GM18505 (cell line): ENCODE measurements around the gene SLC25A21.
"Not testable (repeated sequence)": the region's sequence is repeated elsewhere in the genome, so short reads cannot be mapped to it uniquely, and the experiment has no call there.

Experiments
- ATAC-seq: cut with Tn5 transposase; IDR thresholded peaks from one replicate; pipeline ENCODE4 v1.9.1; 2021; ENCODE audit not compliant: unreplicated experiment
- POLR2A ChIP-seq: IDR thresholded peaks from 4 replicates; pipeline ENCODE4 v1.6.1; 2011; ENCODE audit warnings: borderline replicate concordance; ENCODE audit not compliant: insufficient read depth, insufficient read length; ENCODE audit errors: extremely low read depth

The SLC25A21 gene

DNA sequence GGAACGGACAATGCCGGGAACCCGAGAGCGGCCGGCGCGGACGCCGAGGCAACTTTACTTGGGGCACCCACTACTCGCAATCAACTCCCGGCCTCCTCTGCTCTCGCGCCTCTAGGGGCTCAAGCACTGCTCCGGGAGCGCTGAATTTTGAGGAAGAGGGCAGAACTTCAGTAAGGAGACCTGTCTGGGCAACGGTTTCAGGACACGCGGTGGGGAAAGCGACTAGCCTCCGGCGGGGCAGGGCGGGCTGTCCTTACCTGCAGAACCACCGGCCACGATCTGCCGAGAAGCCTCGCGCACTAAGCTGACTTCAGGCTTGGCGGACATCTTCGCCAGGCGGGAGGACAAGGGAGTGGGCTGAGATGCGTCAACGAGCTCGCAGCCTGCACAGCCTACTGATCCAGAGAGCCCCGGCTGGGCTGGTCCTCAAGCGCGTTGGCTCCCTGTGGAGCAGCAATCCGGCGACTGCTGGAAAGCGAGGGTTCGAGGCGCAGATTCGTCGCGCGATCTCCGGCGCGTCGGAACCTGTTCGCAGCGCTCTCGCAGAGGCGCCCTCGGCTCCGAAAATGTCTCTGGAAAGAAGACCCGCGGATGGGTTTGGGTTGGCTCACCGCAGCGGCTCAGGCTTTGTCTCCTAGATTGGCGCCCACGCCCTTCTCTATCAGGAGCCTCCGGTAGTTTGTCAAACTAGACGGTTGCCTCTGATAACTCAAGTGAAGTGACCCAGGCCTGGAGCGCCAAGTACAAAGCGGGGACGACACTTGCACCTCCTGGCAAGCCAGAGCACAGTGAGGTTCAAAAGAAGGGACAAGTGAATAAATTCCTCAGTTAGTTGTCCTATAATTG lies at the start of gene SLC25A21:
Gene SLC25A21, minus strand, starts transcription at position 583 of the 846 bp plus-strand sequence.
- ATAC-seq = no peak
- TF ChIP-seq POLR2A = no peak

DNA sequence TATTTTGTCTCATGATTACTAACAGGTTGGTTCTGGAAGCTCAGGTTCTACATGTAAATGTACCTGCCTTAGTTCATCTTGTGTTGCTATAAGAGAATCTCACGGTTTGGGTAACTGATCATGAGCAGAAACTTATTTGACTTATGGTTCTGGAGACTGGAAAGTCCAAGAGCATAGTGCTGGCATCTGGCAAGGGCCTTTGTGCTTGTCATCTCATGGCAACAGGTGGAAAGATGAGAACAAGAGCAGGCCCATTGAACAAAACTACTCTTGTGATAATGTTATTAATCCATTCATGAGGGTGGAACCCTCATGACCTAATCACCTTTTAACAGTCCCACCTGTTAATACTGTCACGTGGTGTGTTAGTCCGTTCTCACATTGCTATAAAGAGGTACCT lies 48.7 kb upstream of the SLC25A21 start:
- TF ChIP-seq POLR2A = no peak
- ATAC-seq = no peak

DNA sequence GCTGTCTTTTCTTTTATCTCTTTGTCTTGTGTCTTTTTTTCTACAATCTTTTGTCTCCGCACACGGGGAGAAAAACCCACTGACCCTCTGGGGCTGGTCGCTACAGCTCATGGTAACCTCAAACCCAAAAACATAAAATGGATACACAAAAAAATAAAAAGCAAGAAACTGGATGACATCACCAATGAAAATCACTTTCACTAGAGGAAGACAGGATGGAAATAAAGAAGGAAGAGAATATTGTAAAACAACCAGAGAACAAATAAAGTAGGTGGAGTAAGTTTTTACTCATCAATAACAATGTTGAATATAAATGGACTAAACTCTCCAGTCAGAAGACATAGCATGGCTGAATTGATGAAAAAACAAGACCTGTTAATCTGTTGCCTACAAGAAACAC lies 42.9 kb upstream of the SLC25A21 start:
- no peak for ATAC-seq
- TF ChIP-seq POLR2A = no peak

DNA sequence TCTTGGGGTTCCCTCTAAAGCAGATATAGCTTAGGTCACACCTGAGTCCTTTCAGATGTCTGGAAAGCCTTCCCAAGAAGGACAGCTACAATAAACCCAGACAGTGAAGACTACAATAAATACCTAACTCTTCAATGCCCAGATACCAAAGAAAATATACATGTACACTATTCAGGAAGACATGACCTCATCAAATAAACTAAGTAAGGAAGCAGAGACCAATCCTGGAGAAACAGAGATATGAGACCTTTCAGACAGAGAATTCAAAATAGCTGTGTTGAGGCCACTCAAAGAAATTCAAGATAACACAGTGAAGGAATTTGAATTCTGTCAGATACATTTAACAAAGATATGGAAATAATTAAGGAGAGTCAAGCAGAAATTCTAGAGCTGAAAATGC lies 40.6 kb upstream of the SLC25A21 start:
- ATAC-seq = no peak
- no peak for TF ChIP-seq POLR2A

DNA sequence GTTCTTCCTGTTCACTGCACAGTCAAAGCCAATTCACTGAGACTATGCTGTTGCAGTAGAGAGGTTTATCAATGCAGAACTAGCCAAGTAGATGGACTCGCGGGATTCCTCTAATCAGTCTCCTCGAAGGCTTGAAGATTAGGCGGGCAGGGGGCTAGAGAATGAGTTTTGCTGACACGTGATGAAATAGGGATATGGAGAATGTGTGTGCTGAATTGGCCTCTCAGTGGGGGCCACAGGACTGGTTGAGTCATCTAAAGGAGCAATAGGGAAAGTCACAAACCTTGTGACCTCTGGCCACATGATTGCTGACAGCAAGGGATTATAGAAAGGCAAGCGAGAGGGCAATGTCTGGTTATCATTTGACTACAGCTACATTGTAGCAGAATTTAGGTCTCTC lies 38.0 kb upstream of the SLC25A21 start:
- no peak for TF ChIP-seq POLR2A
- no peak for ATAC-seq

DNA sequence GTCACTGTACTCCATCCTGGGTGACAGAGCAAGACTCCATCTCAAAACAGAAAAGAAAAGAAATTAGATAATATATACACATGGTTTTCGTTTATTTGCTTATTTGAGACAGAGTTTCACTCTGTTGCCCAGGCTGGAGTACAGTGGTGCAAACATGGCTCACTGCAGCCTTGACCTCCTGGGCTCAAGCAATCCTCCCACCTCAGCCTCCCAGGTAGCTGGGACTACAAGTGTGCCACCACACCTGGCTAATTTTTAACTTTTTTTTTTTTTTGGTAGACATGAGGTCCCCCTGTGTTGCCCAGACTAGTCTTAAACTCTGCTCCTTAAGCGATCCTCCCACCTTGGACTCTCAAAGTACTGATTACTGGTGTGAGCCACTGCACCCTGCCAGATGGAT lies 37.2 kb upstream of the SLC25A21 start:
- not testable (repeated sequence) for ATAC-seq

DNA sequence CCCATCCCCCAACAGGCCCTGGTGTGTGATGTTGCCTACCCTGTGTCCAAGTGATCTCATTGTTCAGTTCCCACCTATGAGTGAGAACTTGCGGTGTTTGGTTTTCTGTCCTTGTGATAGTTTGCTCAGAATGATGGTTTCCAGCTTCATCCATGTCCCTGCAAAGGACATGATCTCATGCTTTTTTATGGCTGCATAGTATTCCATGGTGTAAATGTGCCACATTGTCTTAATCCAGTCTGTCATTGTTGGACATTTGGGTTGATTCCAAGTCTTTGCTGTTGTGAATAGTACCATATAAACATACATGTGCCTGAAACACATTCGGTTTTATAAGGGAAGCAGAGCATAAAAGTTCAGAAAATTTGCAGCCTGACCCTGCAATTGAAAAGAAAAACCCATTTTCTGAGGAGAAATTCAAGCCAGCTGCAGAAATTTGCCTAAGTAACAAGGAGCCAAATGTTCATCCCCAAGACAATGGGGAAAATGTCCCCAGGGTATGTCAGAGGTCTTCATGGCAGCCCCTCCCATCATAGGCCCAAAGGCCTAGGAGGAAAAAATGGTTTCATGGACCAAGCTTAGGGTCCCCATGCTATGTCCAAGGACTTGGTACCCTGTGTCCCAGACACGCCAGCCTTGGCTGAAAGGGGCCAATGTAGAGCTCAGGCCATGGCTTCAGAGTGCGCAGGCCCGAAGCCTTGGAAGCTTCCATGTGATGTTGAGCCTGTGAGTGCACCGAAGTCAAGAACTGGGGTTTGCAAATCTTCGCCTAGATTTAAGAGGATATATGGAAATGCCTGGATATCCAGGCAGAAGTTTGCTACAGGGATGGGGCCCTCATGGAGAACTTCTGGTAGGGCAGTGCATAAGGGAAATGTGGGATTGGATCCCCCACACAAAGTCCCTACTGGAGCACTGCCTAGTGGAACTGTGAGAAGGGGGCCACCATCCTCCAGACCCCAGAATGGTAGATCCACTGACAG lies 33.5 kb upstream of the SLC25A21 start:
- ATAC-seq = not testable (repeated sequence)

DNA sequence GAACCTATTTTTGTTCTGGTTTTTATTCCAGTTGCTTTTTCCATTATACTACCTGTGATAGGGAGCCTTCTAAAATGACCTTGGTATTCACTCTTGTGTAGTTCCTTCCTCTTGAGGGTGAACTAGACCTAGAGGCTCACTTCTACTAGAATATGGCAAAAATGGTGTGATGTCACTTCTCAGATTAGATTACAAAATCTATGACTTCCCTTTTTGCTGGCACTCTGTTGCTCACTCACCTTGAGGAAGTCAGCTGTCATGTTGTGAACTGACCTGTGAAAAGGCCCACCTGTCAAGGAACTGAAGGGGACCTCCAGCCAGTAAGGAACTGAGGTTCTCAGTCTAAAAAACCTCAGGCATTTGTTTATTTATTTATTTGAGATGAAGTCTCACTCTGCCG lies 31.0 kb upstream of the SLC25A21 start:
- ATAC-seq = no peak
- TF ChIP-seq POLR2A = no peak

DNA sequence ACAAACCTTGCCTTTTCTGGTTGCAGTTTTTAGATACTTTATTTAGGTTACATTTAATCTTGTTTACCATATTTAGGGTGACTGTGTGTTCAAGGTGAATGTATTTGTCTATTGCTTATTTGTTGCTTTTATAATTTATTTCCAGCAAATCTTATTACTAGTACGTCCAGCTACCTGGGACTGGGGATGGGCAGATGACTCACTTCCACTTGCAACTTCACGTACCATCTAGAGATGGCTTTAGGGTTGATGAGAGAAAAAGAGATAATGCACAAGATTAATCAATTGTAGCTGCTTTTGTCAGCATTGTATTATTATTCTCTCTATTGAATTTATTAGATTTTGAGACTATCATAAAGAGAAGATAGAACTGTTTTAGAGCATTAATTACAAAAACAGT lies 30.4 kb upstream of the SLC25A21 start:
- no peak for TF ChIP-seq POLR2A

DNA sequence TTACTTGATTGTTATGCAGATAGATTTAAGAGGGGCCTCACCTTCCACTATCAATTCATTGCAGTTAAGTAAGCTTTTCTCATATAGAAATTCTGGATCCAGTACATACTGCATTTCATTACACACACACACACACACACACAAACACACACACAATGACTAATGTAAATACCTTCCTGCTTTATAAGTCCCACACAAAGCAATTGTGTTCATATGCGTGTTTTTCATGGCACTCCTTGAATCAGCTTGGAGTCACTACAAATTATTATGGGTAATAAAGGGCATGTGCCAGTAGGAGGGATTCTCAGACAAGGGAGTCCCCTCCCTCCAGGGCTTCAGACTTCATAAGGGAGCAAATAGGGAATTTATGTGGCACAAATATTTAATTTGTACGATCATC lies 29.9 kb upstream of the SLC25A21 start:
- no peak for ATAC-seq
- no peak for TF ChIP-seq POLR2A

More for the DNA sequence above, 30.4 kb upstream of the SLC25A21 start:
- no peak for ATAC-seq

DNA sequence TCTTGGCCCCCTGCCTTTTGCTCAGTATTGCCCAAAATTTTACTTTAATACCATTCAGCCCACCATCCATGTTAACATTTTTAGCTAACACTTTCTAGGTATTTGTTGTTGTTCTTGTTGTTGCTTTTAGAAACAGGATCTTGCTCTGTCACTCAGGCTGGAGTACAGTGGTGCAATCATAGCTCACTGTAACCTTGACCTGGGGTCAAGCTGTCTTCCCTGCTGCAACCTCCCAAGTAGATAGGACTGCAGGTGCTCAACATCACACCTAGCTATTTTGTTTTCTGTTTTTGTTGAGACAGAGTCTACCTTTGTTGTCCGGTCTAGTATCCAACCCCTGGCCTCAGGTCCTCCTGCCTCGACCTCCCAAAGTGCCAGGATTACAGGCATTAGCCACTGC lies 29.3 kb upstream of the SLC25A21 start:
- TF ChIP-seq POLR2A = no peak
- no peak for ATAC-seq

DNA sequence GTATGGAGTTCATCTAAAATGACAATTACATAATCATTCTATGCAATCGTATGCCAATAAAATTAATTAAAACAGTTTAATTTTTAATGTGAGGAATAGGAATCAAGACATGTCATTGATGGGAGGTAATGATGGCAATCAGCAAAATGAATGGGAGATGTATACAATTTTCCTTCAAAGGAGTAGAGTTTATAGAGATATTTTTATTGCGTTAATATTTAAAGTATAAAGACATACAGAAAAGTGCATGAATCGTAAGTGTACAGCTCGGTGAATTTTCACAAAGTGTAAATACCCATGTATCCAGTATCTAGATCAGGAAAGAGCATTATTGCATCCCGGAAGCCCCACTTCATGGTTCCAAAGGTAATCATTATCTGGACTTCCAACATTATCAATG lies 26.5 kb upstream of the SLC25A21 start:
- ATAC-seq = no peak
- TF ChIP-seq POLR2A = no peak

DNA sequence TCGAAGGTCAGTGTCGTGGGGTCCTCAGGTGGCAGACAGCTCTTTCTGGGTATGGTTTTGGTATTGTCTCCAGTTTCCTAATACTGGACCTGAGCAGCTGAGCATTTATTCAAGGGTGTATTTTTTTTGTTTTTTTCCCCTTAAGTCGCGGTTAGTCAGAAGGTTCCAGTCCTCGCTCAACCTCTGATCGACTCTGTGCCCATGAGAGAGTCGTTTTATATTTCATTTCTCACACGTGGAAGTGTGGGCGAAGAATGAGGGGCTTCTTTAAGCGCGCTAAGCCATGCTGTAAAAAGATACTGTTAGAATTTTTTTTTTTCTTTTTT lies 25.8 kb upstream of the SLC25A21 start:
- ATAC-seq = no peak
- no peak for TF ChIP-seq POLR2A
